ENCODE data around the gene SOX13.

- TF ChIP-seq POLR2AphosphoS5 (IDR thresholded peaks at IDR 0.05; ENCODE audit: low read depth, low read length) (no peak), POLR2A (IDR thresholded peaks at IDR 0.05; ENCODE audit: low read depth, low read length) (no peak)
Measured at GRCh38 chr1:204073837-204074273, 940 bp downstream of the SOX13 start.
